ENCODE results near the gene SLC9A3.

SLC9A3 gene

DNA sequence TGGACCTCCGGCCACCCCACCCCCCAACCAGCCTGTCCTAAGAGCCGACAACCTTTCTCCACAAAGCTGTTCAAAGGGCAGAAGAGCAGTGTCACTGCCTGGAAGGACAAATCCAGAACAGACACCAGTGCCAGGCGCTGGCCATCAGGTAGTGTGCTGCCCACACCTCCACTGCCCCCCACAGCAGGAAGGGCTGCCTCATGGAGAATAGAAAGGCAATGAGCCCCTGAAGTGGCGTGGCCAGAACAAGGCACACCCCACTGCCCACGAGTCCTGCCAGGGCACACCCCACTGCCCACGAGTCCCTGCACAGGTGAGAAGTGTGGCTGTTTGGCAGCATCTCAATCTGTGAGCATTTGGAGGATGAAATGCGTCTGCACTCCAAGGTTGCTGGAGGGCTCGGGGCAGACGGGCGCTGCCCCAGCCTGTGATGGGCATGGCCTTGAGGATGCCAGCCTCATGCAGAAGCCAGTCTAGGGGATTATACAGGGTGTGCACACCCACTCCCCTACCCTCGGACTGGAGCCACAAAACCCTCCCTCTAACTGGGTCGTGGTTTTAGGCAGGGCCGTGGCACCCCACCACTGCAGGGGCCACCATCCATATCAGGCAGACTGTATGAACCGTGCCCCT, 2.3 kb upstream of the SLC9A3 start:
- no peak for DNase-seq (ENCODE audit: low read depth in 2 of 2)

DNA sequence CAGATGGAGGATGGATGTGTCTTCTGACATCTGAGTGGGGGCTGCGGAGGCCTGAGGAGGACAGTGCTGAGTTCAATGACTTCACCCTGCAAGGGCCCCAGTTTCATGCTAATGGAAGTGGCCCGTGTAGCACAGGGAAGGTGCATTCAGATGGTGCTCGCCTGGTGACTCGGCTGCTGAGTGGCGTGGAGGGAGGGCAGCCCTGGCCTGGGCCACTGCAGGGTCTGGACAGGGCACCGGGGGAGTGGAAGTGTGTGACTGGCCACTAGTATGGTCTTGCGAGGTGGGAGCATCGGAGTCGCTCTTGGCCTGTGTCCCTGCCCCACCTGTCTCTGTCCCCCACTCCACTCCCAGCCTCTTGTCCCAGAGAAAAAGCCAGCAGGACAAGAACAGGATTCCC, 1.7 kb upstream of the SLC9A3 start:
- DNase-seq (ENCODE audit: low read depth in 2 of 2): no peak

DNA sequence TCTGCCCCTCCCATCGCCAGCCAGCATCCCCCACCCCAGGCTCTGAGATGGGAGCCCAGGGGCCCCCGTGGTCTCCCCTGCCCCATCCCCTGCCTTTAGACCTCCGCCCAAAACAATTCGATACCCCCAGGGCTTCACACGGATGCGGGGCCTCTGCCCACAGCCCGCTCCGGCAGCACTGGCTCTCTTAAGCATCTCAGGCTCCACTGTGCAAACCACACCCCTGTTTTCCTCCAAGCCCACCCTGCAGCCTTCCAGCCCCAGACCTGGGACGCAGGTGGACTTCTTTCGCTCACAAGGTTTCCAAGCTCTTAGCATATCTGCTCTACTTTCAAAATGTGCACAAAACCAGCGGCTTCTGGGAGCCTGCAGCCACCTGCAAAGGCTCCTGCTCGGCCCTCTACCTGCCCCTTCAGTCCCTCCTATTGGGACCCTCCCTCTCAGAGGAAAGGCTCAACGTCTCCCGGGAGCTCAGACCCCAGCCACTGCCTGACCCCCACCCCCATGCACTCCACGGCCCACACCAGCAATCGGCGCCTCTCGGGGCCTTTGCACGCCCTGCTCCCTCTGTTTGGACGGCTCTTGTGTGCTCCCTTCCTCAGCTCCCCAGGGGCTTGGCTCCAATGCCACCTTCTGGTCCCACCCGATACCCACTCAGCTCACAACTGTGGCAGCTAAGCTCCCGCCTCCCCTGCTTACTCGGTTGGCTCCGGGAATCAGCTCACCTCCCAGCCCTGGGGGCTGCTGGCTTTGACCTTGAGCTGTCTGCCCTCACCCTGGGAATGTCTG, 918 bp upstream of the SLC9A3 start:
- no peak for DNase-seq (ENCODE audit: low read depth in 2 of 2)

DNA sequence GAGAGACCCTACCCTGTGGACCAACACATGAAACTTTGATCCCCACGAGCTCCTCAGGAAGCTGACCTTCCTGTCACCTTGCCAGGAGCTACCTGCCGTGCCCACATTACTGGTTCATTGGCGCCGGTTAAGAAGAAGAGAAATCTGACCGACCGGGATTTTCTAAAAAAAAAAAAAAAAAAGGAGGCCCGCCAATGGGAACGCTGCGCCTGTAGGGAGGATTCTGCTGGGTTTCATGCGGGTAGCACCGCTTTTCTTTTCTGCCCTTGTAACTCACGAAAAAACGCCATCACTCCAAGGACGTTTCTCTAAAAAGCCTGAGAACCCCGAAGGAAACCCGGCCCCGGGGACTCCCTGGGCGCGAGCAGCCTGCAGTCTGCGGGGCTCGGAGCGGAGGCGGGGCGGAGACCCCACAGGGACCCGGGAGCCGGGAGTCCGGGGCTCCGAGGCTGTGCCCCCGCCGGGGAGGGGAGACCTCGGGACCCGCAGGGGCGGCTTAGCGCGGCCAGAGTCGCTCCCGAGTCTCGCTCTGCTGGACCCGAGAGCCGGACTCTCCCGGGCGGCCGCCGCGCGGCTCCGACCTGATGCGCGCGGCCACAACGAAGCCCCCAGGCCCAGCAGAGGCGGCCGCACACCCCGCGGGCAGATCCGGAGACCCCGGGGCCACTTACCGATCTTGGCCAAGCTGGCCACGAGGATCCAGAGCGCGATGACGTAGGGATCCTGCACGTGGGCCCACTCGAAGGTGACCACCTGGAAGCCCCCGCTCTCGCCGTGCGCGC, 617 bp downstream of the SLC9A3 start:
- no peak for DNase-seq (ENCODE audit: low read depth in 2 of 2)

DNA sequence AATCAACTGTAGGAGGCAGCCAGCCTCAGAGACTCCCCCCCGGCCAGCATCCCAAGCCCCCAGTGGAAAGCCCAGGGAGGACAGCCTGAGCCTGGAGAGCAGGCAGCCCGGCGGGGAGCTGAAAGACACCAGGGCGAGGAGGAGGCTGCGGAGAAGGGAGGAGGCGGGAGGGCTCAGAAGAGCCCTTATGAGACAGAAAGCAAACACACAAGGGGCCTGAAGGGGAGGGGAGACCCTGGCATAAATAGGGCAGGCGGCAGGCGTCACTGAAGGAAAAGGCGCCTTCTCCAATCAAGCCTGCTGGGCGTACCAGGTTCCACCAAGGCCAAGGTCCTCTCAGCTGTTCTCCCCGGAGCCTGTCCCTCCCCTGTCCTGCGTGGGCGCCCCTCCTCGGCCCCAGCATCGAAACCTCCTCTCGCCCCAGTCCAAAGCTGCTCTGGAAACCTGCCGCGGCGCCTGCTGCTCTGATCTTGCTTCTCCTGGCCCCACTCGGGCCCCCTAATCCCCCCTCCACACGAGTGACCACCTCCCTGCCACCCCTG, 1.3 kb downstream of the SLC9A3 start:
- no peak for DNase-seq (ENCODE audit: low read depth in 2 of 2)

DNA sequence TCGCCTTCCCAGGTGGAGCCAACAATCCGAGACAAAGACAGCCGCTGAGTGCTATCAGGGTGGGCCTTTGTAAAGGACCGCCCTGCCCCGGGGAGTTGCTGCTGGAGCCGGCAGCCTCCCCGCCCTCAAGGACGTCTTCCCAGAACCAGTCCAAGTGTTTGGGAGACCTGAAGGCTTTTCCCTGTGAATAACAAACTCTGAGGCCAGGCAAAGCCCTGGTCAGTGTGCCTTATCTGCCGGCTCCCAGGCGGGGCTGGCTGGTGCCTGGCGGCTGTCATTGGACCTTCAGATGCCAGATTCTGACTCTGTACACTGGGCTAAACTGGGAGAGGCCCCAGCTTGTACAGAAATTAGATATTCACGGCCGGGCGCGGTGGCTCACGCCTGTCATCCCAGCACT, 2.1 kb downstream of the SLC9A3 start:
- no peak for DNase-seq (ENCODE audit: low read depth in 2 of 2)

DNA sequence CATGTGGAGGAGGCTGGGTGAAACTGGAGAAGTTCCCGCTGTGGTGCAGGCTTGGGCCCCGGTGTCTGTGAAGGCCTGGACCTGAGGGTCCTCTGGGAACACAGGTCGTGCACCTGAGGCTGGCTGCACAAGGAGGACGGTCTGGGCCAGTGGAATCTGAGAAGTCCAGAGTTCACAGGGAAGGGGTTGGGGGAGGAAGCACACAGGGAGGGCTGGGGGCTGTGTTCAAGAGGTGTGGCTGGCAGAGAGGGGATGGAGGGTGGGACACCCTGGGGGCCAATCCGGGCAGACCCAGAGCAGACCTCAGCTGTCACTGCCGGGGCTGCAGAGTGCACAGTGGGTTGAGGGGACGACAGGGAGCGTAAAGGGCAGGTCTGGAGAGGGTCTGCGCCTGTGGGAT, 2.6 kb downstream of the SLC9A3 start:
- DNase-seq (ENCODE audit: low read depth in 2 of 2): no peak

DNA sequence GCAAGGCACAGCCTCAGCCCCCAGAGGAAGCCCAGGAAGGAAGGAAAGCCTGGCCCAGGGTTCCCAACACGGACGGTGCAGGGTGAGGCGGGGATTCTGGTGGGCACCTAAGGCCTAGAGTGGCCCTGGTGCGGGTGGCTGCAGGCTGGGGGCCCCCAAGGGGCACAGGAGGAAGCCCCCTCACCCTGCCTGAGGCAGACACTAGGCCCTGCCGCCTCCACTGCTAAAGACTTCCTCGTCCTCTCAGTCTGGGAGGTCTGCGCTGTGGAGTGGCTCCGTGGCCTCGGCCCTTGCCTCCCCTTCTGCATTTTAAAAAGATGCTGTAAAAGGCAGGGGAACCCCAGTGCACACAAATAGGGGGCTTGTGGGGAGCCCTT, 3.4 kb downstream of the SLC9A3 start:
- no peak for DNase-seq (ENCODE audit: low read depth in 2 of 2)

DNA sequence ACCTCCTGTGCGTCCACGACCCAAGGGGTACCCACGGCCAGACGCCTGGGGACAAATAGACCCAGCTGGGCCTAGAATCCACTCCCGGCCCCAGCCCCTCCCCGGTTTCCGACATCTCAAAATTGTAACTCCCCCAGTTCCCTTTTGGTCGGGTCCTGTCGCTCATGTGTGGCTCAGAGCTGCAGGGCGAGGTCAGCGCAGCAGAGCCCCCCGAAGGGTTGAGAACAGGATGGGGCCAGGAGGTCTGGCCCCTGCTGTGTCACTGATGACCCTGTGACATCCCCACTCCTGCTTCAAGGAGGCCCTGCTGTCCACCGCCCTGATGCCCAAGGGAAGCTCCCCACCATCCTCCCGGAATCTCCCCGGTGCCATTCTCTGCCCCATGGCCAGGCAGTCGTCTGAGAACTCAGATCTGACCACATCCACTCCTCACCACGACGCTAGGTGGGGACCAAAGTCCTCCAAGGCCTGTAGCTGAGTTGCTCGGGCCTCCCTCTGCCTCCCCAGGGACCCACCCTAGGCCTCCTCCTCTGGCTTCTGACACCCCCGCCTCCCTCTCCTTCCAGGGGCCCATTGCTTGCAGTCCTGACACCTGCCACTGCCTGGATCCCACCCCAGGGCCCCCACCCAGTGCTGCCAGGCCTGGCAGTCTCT, 3.9 kb downstream of the SLC9A3 start:
- no peak for DNase-seq (ENCODE audit: low read depth in 2 of 2)

DNA sequence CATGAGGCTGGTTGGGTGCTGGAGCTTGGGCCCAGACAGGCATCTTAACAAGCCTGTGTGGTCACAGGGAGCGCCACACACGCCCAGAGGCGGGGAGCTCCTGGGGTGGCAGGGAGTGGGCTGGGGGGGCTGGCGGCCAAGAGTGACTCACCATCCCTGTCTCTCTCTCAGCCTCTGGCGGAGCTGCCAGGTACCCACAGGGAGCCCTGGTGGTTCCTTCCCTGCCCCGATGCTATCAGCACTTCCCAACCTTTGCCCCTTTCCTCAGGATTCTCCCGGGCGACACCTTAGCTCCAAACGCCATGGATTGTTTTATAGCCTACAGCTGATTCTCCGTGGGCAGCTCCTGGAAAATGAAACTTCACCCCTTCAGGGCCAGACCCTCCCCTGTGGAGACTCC, 5.5 kb downstream of the SLC9A3 start:
- no peak for DNase-seq (ENCODE audit: low read depth in 2 of 2)

DNA sequence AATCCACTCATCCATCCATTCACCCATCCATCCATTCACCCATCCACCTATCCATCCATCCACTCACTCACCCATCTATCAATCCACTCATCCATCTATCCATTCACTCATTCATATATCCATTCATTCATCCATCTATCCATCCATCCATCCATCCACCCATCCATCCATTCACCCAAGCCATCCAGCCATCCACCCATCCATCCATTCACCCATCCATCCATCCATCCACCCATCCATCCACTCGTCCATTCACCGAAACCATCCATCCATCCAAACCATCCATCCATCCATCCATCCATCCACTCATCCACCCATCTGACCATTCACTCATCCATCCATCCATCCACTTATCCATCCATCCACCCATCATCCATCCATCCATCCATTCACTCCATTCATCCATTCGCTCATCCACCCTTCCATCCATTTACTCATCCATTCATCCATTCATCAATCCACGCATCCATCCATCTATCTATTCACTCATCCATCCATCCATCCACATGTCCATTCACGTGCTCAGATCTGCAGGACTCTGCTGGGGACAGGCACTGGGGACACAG, 6.6 kb downstream of the SLC9A3 start:
- DNase-seq (ENCODE audit: low read depth in 2 of 2): no peak

DNA sequence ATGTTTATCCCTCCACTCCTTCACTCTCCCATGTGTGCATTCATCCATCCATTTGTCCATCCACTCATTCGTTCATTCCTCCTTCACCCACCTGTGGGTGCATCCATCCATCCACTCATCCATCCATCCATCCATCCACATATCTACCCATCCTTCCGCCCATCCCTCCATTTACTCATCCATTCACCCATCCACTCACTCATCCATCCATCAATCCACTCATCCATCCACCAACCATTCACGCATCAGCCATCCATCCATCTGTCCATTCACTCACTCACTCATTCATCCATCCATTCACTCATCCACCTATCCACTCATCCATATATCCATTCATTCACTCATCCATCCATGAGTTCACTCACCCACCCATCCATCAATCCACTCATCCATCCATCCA, 7.3 kb downstream of the SLC9A3 start:
- DNase-seq (ENCODE audit: low read depth in 2 of 2): no peak

DNA sequence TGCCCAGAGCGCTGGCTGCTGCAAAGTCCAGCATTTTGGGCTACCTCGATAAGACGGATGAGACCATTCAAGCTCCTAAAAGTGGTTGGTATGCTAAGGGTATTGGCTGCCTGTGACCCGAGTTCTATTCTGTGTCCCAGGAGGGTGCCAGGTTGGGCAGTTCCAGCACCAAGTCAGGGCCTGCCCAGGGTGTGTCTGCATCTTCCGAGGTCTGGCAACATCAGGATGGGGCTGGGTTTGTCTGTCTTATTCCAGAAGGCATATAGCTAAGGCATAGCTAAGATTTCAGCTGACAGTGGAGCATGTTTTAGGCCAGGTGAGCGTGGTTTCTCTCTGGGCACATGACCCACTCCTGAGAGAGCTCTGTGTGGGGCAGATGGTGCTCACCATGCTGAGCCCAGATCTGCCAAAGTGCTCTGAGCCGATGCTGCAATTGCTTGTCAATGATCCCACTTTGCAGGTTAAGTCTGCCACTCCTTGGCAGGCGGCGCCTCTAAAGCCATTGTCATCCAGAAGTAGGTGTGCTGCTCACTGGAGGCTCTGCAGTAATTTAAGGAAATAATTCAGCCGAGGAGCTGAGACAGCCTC, 7.8 kb downstream of the SLC9A3 start:
- DNase-seq (ENCODE audit: low read depth in 2 of 2): no peak

DNA sequence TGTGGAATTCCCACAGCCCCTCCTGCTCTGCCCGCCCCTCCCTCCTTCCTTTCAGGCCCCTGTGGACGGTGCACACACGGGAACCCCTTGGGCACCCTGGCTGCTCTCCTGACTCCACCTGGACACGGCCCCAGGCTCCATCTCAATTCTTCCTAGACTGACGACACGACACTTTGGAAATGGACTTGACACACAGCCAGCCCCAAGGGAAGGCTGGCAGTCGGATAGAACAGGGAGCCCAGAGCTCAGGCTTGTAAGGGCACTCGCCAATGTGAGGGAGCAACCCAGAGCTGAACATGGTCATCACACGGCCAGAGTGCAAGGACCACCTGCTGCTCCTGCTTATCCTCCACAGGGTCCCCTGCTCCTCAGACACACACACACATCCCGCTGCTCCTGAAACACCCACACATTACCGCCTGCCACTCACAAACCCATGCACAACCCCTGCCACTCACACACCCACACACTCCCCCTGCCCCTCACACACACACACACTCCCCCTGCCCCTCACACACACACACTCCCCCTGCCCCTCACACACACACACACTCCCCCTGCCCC, 8.9 kb downstream of the SLC9A3 start:
- no peak for DNase-seq (ENCODE audit: low read depth in 2 of 2)

DNA sequence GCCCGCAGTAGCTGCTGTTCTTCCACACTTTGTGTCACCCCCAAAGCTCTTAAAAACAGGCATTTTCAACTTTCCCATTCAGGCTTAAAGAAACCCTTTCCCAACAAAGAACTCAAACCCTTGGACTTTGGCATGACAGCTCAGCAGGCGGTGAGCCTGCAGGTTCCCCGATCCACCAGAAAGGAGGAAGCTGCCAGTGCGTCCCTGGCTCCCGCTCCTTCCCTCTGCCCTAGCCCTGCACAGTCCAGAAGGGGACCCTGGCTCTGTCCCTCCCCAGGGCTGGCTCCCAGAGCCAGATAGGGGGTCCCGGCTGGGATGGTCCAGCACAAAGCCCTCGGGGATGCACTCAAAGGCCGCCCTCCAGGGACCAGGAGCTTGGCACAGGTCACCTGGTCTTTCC, 9.6 kb downstream of the SLC9A3 start:
- DNase-seq (ENCODE audit: low read depth in 2 of 2): no peak

DNA sequence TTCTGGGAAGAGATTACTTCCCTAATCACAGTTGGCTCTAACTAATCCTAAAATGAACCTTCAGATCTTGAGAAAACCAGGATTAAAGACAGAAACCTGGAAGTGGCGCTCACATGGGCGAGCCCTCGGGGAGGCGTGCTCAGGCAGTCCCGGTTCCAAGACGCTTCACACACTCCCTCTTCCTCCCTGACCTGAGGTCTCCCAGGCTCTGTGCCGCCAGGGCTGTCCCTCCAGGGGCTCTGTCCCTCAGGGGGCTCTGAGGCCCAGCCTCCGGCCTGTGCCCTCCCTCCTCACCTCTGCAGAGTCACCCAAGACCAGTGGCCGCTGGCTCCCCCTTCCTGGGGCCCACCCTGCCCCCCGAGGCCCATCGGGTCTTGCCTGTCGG, 10.2 kb downstream of the SLC9A3 start:
- no peak for DNase-seq (ENCODE audit: low read depth in 2 of 2)

DNA sequence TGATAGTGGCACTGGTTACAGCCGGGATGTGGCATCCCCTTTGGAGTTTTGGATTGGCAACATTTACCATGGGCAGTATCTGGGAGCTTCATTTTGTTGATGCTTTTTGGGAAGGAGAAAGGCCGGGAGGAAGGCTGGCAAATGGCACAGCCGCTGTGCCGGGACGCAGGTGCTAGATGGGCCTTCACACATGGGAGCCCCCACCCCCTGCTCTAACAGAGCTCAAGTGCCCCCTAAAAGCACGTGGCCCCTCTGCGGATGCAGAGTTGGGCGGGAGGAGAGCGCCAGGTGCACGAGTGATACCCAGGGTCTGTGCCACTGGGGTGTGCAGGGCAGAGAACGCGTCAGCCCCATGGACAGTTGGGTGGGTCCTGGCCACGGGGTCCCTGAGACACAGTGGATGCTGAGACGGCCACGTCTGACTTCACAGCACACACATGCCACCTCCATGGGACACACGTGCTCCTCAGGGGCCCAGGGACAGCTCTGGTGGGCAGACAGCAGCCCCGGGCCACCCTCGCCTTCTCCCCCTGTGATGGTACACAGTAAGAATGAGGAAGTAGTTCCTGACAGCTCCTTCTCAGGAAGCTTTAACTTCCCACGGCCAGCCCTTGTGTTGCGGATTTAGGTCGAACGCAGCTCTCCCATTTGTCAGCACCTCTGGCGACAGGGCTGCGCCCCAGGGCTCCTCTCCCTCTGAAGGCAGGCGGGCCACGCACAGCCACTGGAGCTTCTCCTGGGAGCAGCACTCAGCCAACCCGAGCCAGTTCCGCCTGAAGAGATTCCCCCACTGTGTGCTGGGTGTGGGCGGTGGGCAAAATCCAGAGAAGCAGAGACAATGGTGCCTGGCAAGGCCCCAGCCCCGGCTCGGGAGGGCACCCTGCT, 10.8 kb downstream of the SLC9A3 start:
- no peak for DNase-seq (ENCODE audit: low read depth in 2 of 2)

DNA sequence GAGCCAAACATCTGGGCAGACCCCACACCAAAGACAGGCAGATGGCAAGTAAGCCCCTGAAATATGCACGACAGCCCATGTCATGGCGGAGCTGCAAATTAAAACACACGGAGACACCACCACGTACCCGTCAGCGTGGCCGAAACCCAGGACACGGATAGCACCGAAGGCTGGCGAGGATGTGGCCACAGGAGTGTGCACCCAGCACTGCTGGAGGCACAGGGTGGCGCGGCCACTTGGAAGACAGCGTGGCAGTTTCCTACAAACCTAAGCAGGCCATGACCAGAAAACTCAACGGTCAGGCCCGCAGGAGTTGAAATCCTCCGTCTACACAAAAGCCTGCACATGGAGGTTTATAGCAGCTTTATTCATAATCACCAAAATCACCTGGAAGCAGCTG, 12.8 kb downstream of the SLC9A3 start:
- no peak for DNase-seq (ENCODE audit: low read depth in 2 of 2)

DNA sequence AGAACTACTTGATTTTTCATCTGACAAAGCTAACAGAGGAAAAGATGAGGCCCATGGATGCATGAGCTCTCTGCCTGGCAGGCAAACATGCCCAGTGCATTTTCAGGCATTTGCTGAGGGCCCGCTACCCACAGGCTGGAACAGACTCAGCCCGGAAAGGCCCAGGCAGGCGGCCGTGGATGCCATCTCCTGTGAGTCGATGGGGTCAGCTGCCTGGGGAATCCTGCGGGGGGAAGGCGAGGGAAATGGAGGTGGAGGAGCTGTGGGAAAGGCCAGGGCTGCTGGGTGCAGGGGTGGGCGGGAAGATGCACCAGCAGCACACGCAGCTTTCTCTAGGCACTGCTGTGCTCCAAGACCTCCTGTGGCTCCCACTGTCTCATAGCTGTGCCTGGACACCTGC, 13.7 kb downstream of the SLC9A3 start:
- no peak for DNase-seq (ENCODE audit: low read depth in 2 of 2)

DNA sequence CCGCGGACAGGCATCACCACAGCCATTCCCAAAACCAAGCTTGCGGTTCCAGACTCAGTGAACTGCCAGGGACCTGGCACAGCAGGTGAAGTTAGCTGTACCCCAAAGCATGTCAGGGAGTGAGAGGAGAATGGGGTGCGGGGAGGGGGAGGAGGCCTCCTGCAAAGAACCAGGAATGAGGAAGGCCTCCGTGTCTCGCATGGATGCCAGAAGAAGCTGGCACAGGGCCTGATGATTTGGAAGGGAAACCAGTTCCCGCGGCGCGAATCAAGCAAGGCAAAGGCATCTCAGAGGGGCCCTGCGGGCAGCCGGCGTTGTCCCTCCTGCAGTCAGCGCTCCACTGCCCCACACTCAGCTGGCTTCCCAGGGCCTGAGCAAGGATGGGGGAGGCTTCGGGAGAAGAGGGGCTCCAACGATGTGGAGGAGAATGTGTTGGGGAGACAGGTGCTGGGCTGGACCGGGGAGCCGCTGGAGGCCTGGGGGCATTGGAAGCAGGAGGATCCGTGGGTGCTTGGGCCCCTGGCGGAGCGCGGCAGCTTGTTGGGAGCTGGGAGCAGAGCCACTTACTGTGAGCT, 14.6 kb downstream of the SLC9A3 start:
- no peak for DNase-seq (ENCODE audit: low read depth in 2 of 2)

Data from stimulated activated CD4-positive, alpha-beta T cell treated with anti-CD3 and anti-CD28 coated beads, Interleukin-1b, Interleukin-23, amount 100 ng/mL, for 4 hours (primary cell).